ENCODE results near the gene DET1.
A peak's percentile ranks its signal among the peaks of the same experiment; 100 is the strongest.

Gene DET1

GRCh38 chr15:88467073-88467934, 79.2 kb downstream of the DET1 start, which contains the start of the genes MRPL46 and MRPS11:
Gene MRPL46, minus strand, starts transcription at chr15:88467388. Its CDS starts 11 bp downstream, at chr15:88467377.
Gene MRPS11, plus strand, starts transcription at chr15:88467708. Its CDS starts 10 bp downstream, at chr15:88467718.
- DNase-seq (ENCODE audit: low read depth in 1 of 2, low spot score in 1 of 2) = peak; percentile 80 to 82

GRCh38 chr15:88465633-88466224, 80.8 kb downstream of the DET1 start:
- no peak for DNase-seq (ENCODE audit: low read depth in 1 of 2, low spot score in 1 of 2)

DNA sequence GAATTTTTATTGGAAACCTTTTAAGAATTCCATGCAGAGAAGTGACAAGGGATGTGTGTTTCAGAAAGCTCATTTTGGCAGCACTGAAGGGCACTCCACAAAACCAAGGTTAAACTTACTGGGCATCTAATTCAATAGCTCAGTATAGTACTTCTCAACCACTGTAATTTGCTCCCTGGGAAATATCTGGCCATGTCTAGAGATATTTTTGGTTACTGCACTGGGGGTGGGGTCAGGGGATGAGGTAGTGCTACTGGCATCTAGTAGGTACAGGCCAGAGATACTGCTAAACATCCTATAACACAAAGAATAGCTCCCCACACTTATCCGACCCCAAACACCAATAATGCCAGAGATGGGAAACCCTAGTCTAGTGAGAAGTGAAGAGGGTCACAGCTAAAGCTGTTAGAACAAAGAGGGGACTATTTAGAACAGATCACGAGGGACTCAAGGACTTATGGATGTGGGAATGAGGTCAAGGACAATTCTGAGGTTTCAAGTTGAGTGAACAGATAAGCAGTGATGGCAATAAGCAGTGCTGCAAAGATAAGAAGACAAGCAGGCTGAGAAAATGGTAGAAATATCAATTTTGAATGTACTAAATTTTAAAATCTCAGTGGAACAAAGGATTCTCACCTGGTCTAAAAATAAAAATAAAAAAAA, 82.5 kb downstream of the DET1 start:
- no peak for DNase-seq (ENCODE audit: low read depth in 1 of 2, low spot score in 1 of 2)
